ENCODE measurements around the gene RHBDD2. TPM values are rescaled to one million over a fixed set of nuclear protein-coding genes. Genes with fewer than 3 reads are reported as not detected.
"Not testable (repeated sequence)": the region's sequence is repeated elsewhere in the genome, so short reads cannot be mapped to it uniquely, and the experiment has no call there.

Gene RHBDD2
- total RNA-seq, 4 donors from 2014 or later, result 27.0 to 38.2 (median 33.5) TPM

DNA sequence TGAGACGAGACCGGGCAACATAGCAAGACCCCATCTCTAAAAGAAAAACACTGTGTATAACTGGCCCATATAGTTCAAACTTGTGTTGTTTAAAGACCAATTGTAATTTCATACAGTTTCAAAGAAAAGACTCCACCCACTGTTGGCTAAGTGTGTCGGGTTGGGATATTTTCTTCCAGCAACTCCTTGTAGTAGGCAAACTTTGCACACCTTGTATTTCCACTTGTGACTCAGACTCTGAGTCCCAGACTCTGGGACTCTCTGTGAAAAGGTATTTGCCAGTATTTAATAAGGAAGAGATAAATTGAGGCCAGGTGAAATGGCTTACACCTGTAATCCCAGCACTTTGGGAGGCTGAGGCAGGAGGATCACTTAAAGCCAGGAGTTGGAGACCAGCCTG is 29.3 kb upstream of the RHBDD2 start:
- TF ChIP-seq POLR2A (IDR thresholded peaks at IDR 0.05), result no peak
- TF ChIP-seq, protein P1, sequence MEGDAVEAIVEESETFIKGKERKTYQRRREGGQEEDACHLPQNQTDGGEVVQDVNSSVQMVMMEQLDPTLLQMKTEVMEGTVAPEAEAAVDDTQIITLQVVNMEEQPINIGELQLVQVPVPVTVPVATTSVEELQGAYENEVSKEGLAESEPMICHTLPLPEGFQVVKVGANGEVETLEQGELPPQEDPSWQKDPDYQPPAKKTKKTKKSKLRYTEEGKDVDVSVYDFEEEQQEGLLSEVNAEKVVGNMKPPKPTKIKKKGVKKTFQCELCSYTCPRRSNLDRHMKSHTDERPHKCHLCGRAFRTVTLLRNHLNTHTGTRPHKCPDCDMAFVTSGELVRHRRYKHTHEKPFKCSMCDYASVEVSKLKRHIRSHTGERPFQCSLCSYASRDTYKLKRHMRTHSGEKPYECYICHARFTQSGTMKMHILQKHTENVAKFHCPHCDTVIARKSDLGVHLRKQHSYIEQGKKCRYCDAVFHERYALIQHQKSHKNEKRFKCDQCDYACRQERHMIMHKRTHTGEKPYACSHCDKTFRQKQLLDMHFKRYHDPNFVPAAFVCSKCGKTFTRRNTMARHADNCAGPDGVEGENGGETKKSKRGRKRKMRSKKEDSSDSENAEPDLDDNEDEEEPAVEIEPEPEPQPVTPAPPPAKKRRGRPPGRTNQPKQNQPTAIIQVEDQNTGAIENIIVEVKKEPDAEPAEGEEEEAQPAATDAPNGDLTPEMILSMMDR (IDR thresholded peaks at IDR 0.05), result no peak
- Histone ChIP-seq H3K27me3 (no peaks in the 10 kb centered on the region), H3K27ac (no peak overlapping the region), H3K36me3 (no peaks in the 10 kb centered on the region), H3K4me1 (peaks cover 0 to 6% (median 0%) of the 10 kb centered on the region in 3 donors), H3K4me3 (no peak overlapping the region), H3K9me3 (no peaks in the 10 kb centered on the region)
- intact Hi-C loops (cut with DNase I), result no loop called here
- WGBS, 2 donors, result 60 to 61% methylated on average over 3 of the region's 3 CpGs
- DNase-seq, result no peak

DNA sequence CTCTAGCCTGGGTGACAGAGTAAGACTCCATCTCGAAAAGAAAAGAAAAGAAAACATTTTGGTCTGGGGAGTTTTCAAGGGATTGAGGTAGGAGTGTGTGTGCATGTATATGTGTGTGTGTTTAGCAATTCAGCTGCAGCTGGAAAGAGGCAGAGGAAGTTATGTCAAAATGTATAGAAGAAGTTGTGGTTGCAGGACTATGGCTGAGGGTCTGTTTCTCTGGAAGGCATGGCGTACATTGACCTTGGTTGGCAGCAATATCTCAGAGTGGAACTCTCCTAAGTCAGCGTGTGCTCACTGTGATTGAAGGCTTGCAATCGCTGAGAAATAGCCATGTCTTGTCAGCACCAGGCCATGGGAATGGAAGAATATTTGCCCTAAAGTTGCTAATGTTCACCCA is 28.6 kb upstream of the RHBDD2 start:
- DNase-seq, result no peak
- intact Hi-C loops (cut with DNase I), result no loop called here
- H3K27ac ChIP-seq, result no peak overlapping the region
- H3K4me3 ChIP-seq, result no peak overlapping the region
- H3K36me3 ChIP-seq, result no peaks in the 10 kb centered on the region
- H3K9me3 ChIP-seq, result no peaks in the 10 kb centered on the region
- H3K27me3 ChIP-seq, result no peaks in the 10 kb centered on the region
- 57 to 69% methylated on average over 4 of the region's 4 CpGs for WGBS, 2 donors
- TF ChIP-seq, protein P1 (IDR thresholded peaks at IDR 0.05), result no peak
- no peak for TF ChIP-seq POLR2A (IDR thresholded peaks at IDR 0.05)
- H3K4me1 ChIP-seq, result peaks cover 0 to 6% (median 0%) of the 10 kb centered on the region in 3 donors

DNA sequence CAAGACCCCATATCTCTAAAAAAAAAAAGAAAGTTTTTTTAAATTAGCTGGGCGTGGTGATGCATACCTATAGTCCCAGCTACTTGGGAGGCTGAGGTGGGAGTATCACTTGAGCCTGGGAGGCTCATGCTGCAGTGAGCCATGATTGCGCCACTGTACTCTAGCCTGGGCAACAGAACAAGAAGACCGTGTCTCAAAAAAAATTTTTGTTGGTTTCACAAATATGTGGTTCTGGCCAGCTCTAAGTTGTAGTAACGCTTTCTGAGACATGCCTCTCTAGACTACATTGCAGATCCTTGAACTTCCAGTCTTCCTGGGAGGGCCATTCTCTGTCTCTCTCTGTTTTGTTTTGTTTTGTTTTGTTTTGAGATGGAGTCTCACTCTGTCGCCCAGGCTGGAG is 24.6 kb upstream of the RHBDD2 start:
- intact Hi-C loops (cut with DNase I), result no loop called here
- 71 to 72% methylated on average over 5 of the region's 5 CpGs for WGBS, 2 donors
- Histone ChIP-seq H3K9me3 (no peaks in the 10 kb centered on the region), H3K27ac (no peak overlapping the region), H3K4me3 (no peak overlapping the region), H3K27me3 (no peaks in the 10 kb centered on the region), H3K4me1 (peaks cover 0 to 3% (median 0%) of the 10 kb centered on the region in 3 donors), H3K36me3 (no peaks in the 10 kb centered on the region)
- no peak for TF ChIP-seq POLR2A (IDR thresholded peaks at IDR 0.05)
- DNase-seq, result no peak

GRCh38 chr7:75854813-75855345 is 24.0 kb upstream of the RHBDD2 start:
- WGBS, 2 donors, result 70 to 92% methylated on average over 4 to 7 of the region's 10 CpGs
- H3K4me3 ChIP-seq; H3K27me3 ChIP-seq; H3K9me3 ChIP-seq; H3K4me1 ChIP-seq; DNase-seq; H3K36me3 ChIP-seq; H3K27ac ChIP-seq; intact Hi-C loops (cut with DNase I): not testable (repeated sequence)

- Histone ChIP-seq H3K36me3 (no peaks in the 10 kb centered on the region), H3K4me3 (no peak overlapping the region), H3K27me3 (no peaks in the 10 kb centered on the region), H3K27ac (no peak overlapping the region), H3K4me1 (no peaks in the 10 kb centered on the region), H3K9me3 (no peaks in the 10 kb centered on the region)
- WGBS, 2 donors, result 68 to 71% methylated on average over 6 of the region's 6 CpGs
- no peak for DNase-seq
- intact Hi-C loops (cut with DNase I), result no loop called here
- TF ChIP-seq, protein P1 (IDR thresholded peaks at IDR 0.05), result no peak
- TF ChIP-seq POLR2A (IDR thresholded peaks at IDR 0.05), result no peak
Observed at GRCh38 chr7:75856536-75856935, 22.3 kb upstream of the RHBDD2 start.

DNA sequence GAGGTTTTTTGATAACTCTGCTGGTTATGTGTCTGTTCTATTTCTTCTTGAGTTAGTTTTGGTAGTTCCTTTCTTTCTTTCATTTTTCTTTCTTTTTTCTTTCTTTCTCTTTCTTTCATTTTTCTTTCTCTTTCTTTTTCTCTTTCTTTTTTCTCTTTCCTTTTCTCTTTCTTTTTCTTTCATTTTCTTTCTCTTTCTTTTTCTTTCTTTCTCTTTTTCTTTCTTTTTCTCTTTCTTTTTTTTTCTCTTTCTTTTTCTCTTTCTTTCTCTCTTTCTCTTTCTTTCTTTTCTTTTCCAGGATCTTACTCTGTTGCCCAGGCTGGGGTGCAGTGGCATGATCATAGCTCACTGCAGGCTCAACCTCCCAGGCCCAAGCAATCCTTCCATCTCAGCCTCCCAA is 20.4 kb upstream of the RHBDD2 start:
- TF ChIP-seq, protein P1 (IDR thresholded peaks at IDR 0.05), result no peak
- no peak for TF ChIP-seq POLR2A (IDR thresholded peaks at IDR 0.05)
- intact Hi-C loops (cut with DNase I), result no loop called here
- no peak overlapping the region for H3K4me3 ChIP-seq

More for the DNA sequence above, 20.4 kb upstream of the RHBDD2 start:
- no peaks in the 10 kb centered on the region for H3K36me3 ChIP-seq
- H3K9me3 ChIP-seq, result no peaks in the 10 kb centered on the region
- DNase-seq, result no peak
- H3K4me1 ChIP-seq, result no peaks in the 10 kb centered on the region
- H3K27me3 ChIP-seq, result no peaks in the 10 kb centered on the region
- H3K27ac ChIP-seq, result no peak overlapping the region
